Sigmoid colon (tissue), 7 donors: ENCODE results near the gene PIKFYVE. TPM values are rescaled to one million over a fixed set of nuclear protein-coding genes. Genes with fewer than 3 reads are reported as not detected.
"Not testable (repeated sequence)": the region's sequence is repeated elsewhere in the genome, so short reads cannot be mapped to it uniquely, and the experiment has no call there.

ENCODE experiments used
- DNase-seq: peaks from one replicate; pipeline ENCODE4 v3.0.0-alpha.2; 2019
- H3K27ac ChIP-seq, 4 donors: fragments of 200-600 bp; sonication (generic); one replicate each; pipeline ENCODE4 v1.5.1; 2016 to 2019; ENCODE audit warnings: mild to moderate bottlenecking in 1 of 4
- H3K27me3 ChIP-seq, 3 donors: fragments of 200-600 bp; sonication (generic); one replicate each; pipeline ENCODE4 v1.5.1; 2019; ENCODE audit warnings: mild to moderate bottlenecking in 1 of 3
- H3K36me3 ChIP-seq, 4 donors: fragments of 200-600 bp; sonication (generic); one replicate each; pipeline ENCODE4 v1.5.1; 2016 to 2019
- H3K4me1 ChIP-seq, 4 donors: fragments of 200-600 bp; sonication (generic); one replicate each; pipeline ENCODE4 v1.5.1; 2017 to 2019
- H3K4me3 ChIP-seq, 4 donors: fragments of 200-600 bp; sonication (generic); one replicate each; pipeline ENCODE4 v1.5.1; 2017 to 2019; ENCODE audit warnings: mild to moderate bottlenecking in 2 of 4, moderate library complexity in 1 of 4
- H3K9me3 ChIP-seq, 4 donors: fragments of 200-600 bp in 3 of 4; sonication (generic) in 3 of 4; one replicate each; pipeline versions ENCODE4 v1.5.1 to v1.6.1; 2013 to 2019
- CTCF ChIP-seq, 4 experiments: fragments of 450-650 bp in 3 of 4; fragments of 200-600 bp in 1 of 4; IDR thresholded peaks; one replicate each; pipeline ENCODE4 v1.5.1; 2016 to 2019; ENCODE audit warnings: antibody characterized with exemption in 4 of 4, mild to moderate bottlenecking in 3 of 4, moderate library complexity in 2 of 4
- EP300 ChIP-seq, 4 donors: sonication (generic); formaldehyde crosslinking; IDR thresholded peaks; one replicate each; pipeline ENCODE4 v1.6.1; 2017; ENCODE audit warnings: antibody characterized with exemption in 4 of 4
- POLR2A ChIP-seq, 2 donors: fragments of 450-650 bp; IDR thresholded peaks; one replicate each; pipeline ENCODE4 v1.6.1; 2016; ENCODE audit warnings: antibody characterized with exemption in 2 of 2, mild to moderate bottlenecking in 2 of 2, moderate library complexity in 2 of 2
- POLR2AphosphoS5 ChIP-seq, 4 donors: sonication (generic); formaldehyde crosslinking; IDR thresholded peaks; one replicate each; pipeline ENCODE4 v1.6.1; 2017; ENCODE audit warnings: antibody characterized with exemption in 4 of 4
- WGBS, 2 donors: extraction: QIAGEN DNeasy Blood & Tissue Kit; methylation state at CpG; one replicate each; pipeline ENCODE4 v1.1.7; 2013; 5-methylcytosine and 5-hydroxymethylcytosine counted together
- intact Hi-C: fragments of 100-400 bp; cut with DNase I; formaldehyde crosslinking; loops from one replicate; pipeline ENCODE4 v1.15.1; 2023
- polyA plus RNA-seq, 3 donors: library from polyadenylated mRNA; stranded (reverse); fragments of 200-250 nt; gene quantifications; one replicate each; pipeline ENCODE4 v1.2.3, GENCODE V29; 2013
- total RNA-seq, 4 donors: library from RNA; depleted of rRNA; stranded (reverse); fragments of >200 nt; gene quantifications; one replicate each; pipeline ENCODE4 v1.1.0, GENCODE V29; 2016
- donor health status: healthy with polysubstance abuse.
- donor health status: Bipolar disorder and iron deficiency.
- donor health status: healthy.

PIKFYVE gene
- total and polyA plus RNA-seq, 7 donors: 3.2 to 27.2 (median 22.1) TPM

GRCh38 chr2:208386541-208386940 is 120.5 kb downstream of the PIKFYVE start:
- Histone ChIP-seq H3K27me3 (peaks cover 0 to 7% (median 0%) of the 10 kb centered on the region in 3 donors), H3K4me3 (no peak overlapping the region), H3K27ac (no peak overlapping the region), H3K4me1 (no peaks in the 10 kb centered on the region), H3K36me3 (no peaks in the 10 kb centered on the region), H3K9me3 (no peaks in the 10 kb centered on the region)
- DNase-seq: no peak
- TF ChIP-seq EP300 (IDR thresholded peaks at IDR 0.05): no peak
- intact Hi-C loops: no loop called here
- WGBS, 2 donors: 31 to 36% methylated on average over 2 of the region's 2 CpGs

- Histone ChIP-seq H3K9me3 (peaks cover 0 to 10% (median 2%) of the 10 kb centered on the region in 4 donors), H3K4me1 (no peaks in the 10 kb centered on the region), H3K36me3 (no peaks in the 10 kb centered on the region), H3K27ac (no peak overlapping the region), H3K27me3 (peaks cover 0 to 7% (median 0%) of the 10 kb centered on the region in 3 donors), H3K4me3 (no peak overlapping the region)
- intact Hi-C loops: no loop called here
- no peak for DNase-seq
- WGBS, 2 donors: 82 to 86% methylated on average over 3 of the region's 3 CpGs
- no peak for TF ChIP-seq CTCF (IDR thresholded peaks at IDR 0.05)
- TF ChIP-seq EP300 (IDR thresholded peaks at IDR 0.05): no peak
- TF ChIP-seq POLR2A (IDR thresholded peaks at IDR 0.05): no peak
- TF ChIP-seq POLR2AphosphoS5 (IDR thresholded peaks at IDR 0.05): no peak
These were observed 123.9 kb downstream of the PIKFYVE start for GRCh38 chr2:208389940-208390339.

GRCh38 chr2:208392300-208392699 is 126.2 kb downstream of the PIKFYVE start:
- no peak for DNase-seq
- no peak for TF ChIP-seq POLR2A (IDR thresholded peaks at IDR 0.05)
- TF ChIP-seq CTCF (IDR thresholded peaks at IDR 0.05): no peak
- TF ChIP-seq POLR2AphosphoS5 (IDR thresholded peaks at IDR 0.05): no peak
- peaks cover 0 to 13% (median 2%) of the 10 kb centered on the region in 4 donors for H3K9me3 ChIP-seq
- H3K4me1 ChIP-seq: no peaks in the 10 kb centered on the region
- H3K27ac ChIP-seq: no peak overlapping the region
- no peaks in the 10 kb centered on the region for H3K27me3 ChIP-seq
- WGBS, 2 donors: 75 to 88% methylated on average over 3 of the region's 3 CpGs
- H3K36me3 ChIP-seq: no peaks in the 10 kb centered on the region
- H3K4me3 ChIP-seq: no peak overlapping the region
- intact Hi-C loops: no loop called here

GRCh38 chr2:208396796-208397195 is 130.7 kb downstream of the PIKFYVE start:
- H3K27me3 ChIP-seq, intact Hi-C loops, H3K27ac ChIP-seq, DNase-seq, H3K4me1 ChIP-seq, H3K4me3 ChIP-seq, H3K36me3 ChIP-seq: not testable (repeated sequence)
- WGBS, 2 donors: 96 to 98% methylated on average over 4 of the region's 4 CpGs
- peaks cover 0 to 13% (median 2%) of the 10 kb centered on the region in 4 donors for H3K9me3 ChIP-seq

- no peak for DNase-seq
- Histone ChIP-seq H3K4me3 (no peak overlapping the region), H3K27ac (no peak overlapping the region), H3K27me3 (peaks cover 0 to 4% (median 0%) of the 10 kb centered on the region in 3 donors), H3K9me3 (peaks cover 0 to 5% (median 0%) of the 10 kb centered on the region in 4 donors), H3K4me1 (no peaks in the 10 kb centered on the region), H3K36me3 (no peaks in the 10 kb centered on the region)
- TF ChIP-seq POLR2A (IDR thresholded peaks at IDR 0.05): no peak
- TF ChIP-seq CTCF (IDR thresholded peaks at IDR 0.05): no peak
- no peak for TF ChIP-seq POLR2AphosphoS5 (IDR thresholded peaks at IDR 0.05)
- no peak for TF ChIP-seq EP300 (IDR thresholded peaks at IDR 0.05)
- intact Hi-C loops: no loop called here
- WGBS, 2 donors: 29 to 68% methylated on average over 1 of the region's 1 CpG
These were observed 133.1 kb downstream of the PIKFYVE start for GRCh38 chr2:208399201-208399600.
